UCSD-AML1 (cell line): Measurements from ENCODE around the gene YJEFN3.

Experiments
- DNase-seq: peaks from one replicate; lab custom pipeline; 2025; ENCODE audit not compliant: unreplicated experiment; lab: John Stamatoyannopoulos, UW

Gene YJEFN3

GRCh38 chr19:19495614-19496603 lies 32.8 kb upstream of the YJEFN3 start:
- no peak for DNase-seq

GRCh38 chr19:19498255-19498991 lies 30.3 kb upstream of the YJEFN3 start:
- DNase-seq: no peak

- no peak for DNase-seq
Measured at GRCh38 chr19:19499272-19499995, 29.3 kb upstream of the YJEFN3 start.

- no peak for DNase-seq
Measured at GRCh38 chr19:19500975-19501644, 27.6 kb upstream of the YJEFN3 start.

- DNase-seq: no peak
Measured at GRCh38 chr19:19501798-19502197, 26.9 kb upstream of the YJEFN3 start.

GRCh38 chr19:19502281-19502680 lies 26.4 kb upstream of the YJEFN3 start:
- no peak for DNase-seq

- no peak for DNase-seq
Measured at GRCh38 chr19:19502808-19503602, 25.7 kb upstream of the YJEFN3 start.

GRCh38 chr19:19504754-19505668 lies 23.7 kb upstream of the YJEFN3 start:
- DNase-seq: no peak

GRCh38 chr19:19505669-19506326 lies 22.9 kb upstream of the YJEFN3 start:
- DNase-seq: no peak

GRCh38 chr19:19506592-19506991 lies 22.1 kb upstream of the YJEFN3 start:
- DNase-seq: no peak

GRCh38 chr19:19507354-19507753 lies 21.4 kb upstream of the YJEFN3 start:
- DNase-seq: no peak

GRCh38 chr19:19508217-19508616 lies 20.5 kb upstream of the YJEFN3 start:
- no peak for DNase-seq

GRCh38 chr19:19510432-19510831 lies 18.3 kb upstream of the YJEFN3 start:
- no peak for DNase-seq

- no peak for DNase-seq
Measured at GRCh38 chr19:19513682-19514081, 15.0 kb upstream of the YJEFN3 start.

GRCh38 chr19:19514215-19514657 lies 14.5 kb upstream of the YJEFN3 start:
- DNase-seq: no peak

- DNase-seq: no peak
Measured at GRCh38 chr19:19514881-19515641, 13.7 kb upstream of the YJEFN3 start, which contains the start of gene TSSK6. TSSK6 (minus strand) TSS chr19:19515548; CDS start chr19:19515427, 121 bp downstream.
